Uterus (tissue), 2 donors: ENCODE data around the gene TMEM131L.

Experiments
- CTCF ChIP-seq, 4 experiments: fragments of 200-600 bp in 2 of 4; fragments of 450-650 bp in 2 of 4; sonication (generic) in 2 of 4; IDR thresholded peaks; one replicate each; pipeline ENCODE4 v1.5.1; 2016 to 2019; ENCODE audit warnings: antibody characterized with exemption in 4 of 4, mild to moderate bottlenecking in 2 of 4, moderate library complexity in 1 of 4
- POLR2A ChIP-seq, 2 donors: fragments of 450-650 bp; IDR thresholded peaks; one replicate each; pipeline ENCODE4 v1.6.1; 2016; ENCODE audit warnings: antibody characterized with exemption in 2 of 2, mild to moderate bottlenecking in 1 of 2, moderate library complexity in 1 of 2

- TF ChIP-seq CTCF (IDR thresholded peaks at IDR 0.05): no peak
- no peak for TF ChIP-seq POLR2A (IDR thresholded peaks at IDR 0.05)
These were observed 180.1 kb downstream of the TMEM131L start for GRCh38 chr4:153646261-153646660.
